Stimulated activated CD8-positive, alpha-beta memory T cell treated with anti-CD3 and anti-CD28 coated beads, Interleukin-4, amount 100 ng/mL, for 1 hour (primary cell): Measurements from ENCODE around the gene DDX51.
"Not testable (repeated sequence)": the region's sequence is repeated elsewhere in the genome, so short reads cannot be mapped to it uniquely, and the experiment has no call there.

Source experiments
- DNase-seq, 2 donors: peaks; one replicate each; pipeline ENCODE4 v3.0.0-alpha.2; 2020; ENCODE audit warnings: low read depth in 2 of 2, low spot score in 1 of 2

DDX51 gene

DNA sequence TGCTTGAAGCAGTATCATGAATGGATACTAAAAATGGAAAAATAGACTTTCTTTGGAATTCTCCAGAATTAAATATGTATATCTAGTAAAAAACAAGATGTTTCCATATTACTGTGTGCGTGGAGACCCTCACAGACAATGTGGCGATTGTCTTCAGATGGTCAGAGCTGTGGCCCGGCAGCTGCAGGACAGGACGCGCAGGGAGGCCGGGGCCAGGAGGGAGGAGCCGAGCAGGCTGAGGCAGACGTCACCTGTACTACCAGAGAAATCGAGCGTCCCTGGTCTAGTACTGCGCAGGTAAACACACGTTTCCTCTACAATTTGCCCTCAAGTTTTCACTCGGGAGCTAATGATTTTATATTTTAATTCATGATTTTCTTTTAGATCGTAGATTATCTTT lies 22.8 kb downstream of the DDX51 start:
- no peak for DNase-seq

DNA sequence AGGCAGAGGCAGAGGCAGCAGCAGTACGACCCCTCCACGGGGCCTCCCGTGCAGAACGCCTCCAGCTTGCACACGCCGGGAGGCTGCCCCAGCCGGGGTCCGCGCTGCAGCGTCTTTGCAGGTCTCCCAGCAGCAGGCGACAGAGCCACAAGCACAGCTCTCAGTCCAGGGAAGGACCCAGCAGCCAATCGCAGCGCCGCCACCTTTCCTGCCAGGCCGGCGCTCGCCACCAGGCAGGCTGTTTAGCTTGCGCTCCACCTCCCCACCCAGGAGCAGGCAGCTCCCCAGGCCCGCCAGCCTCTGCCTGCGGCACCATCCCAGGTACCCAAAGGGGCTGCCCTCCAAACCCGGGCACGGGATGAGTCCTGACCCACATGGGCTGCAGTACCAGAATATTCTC lies 25.2 kb downstream of the DDX51 start:
- no peak for DNase-seq

DNA sequence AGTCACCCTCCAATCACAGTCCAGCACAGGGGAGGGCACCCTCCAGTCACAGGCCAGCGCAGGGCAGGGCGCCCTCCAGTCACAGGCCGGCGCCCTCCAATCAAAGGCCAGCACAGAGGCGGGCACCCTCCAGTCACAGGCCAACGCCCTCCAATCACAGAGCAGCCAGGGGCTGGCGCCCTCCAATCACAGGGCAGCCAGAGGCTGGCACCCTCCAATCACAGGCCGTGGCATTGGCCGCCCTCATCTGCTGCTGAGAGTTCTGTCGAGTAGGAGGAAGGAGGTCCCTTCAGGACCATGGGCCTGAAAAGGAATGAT lies 26.6 kb downstream of the DDX51 start:
- DNase-seq, result no peak

DNA sequence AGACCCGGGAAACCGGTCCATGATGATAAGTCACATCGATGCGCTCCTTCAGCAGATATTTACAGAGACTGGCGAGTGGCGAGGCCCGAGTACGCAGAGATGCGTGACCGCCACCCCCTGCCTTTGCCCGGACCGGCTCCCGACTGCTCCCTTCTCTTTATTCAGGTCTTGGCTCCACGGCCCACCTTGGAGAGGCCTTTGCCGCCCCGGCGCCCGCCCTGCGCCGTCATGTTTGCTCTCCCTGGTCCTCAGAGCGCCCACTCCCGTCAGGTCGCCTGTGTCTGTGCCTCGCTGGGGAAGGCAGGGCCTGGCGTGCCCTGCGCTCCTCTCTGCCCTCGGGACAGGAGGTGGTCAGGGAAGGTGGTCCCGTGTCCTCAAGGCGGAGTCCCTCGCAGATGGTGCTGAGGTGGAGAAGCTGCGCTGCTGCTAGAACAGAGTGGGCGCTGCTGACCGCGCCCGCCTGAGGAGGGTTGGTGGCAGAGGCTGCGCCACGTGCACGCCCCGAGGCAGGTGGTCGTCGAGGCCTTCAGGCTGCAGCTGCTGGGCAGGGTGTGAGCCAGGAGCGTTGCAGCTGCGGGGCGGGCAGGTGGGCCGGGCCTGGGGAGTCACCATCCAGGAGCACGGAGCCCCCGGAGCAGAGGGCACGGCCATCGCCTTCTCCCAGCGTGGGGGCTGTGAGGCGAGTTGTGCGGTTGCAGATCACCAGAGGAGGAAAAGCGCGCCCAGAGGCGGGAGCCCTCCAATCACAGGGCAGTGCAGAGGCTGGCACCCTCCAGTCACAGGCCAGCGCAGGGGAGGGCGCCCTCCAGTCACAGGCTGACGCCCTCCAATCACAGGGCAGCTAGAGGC lies 27.2 kb downstream of the DDX51 start:
- no peak for DNase-seq

DNA sequence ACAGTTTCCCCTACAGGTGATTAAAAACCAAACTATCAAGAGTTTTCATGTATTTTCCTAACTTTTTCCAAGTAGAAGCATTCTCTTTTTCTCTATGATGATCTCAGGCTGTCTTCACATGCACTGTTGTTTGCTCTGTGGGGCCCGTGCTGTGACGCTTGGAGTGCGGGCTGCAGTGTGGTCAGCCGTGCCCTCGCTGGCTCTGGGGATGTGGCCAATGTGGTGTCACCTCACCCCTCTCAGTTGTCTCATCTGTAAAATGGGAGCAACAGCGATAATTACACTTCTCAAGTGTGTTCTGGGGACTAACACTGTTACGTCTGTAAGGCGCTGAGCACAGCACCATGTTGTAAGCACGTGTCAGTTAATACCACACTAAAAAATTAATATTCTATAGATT lies 28.6 kb downstream of the DDX51 start:
- DNase-seq, result no peak

DNA sequence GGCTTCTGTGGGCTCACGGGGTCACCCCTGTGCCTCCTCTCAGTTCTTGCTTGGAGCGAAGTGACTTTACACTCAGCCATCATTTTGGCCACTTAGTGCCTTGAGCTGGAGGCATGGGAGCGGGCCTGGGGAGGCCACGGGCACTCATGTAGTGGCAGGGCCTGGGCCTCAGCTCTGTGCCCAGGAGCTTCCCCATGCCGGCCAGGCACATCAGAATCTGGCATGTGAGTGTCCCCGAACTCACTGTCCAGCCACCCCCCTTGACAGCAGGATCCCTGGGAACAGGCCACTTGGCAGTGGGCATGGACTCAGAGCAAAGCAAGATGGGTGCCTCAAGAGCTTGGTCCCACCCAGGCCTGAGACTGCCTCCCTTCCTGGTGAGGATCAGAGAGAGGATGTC lies 29.5 kb downstream of the DDX51 start:
- DNase-seq, result no peak

DNA sequence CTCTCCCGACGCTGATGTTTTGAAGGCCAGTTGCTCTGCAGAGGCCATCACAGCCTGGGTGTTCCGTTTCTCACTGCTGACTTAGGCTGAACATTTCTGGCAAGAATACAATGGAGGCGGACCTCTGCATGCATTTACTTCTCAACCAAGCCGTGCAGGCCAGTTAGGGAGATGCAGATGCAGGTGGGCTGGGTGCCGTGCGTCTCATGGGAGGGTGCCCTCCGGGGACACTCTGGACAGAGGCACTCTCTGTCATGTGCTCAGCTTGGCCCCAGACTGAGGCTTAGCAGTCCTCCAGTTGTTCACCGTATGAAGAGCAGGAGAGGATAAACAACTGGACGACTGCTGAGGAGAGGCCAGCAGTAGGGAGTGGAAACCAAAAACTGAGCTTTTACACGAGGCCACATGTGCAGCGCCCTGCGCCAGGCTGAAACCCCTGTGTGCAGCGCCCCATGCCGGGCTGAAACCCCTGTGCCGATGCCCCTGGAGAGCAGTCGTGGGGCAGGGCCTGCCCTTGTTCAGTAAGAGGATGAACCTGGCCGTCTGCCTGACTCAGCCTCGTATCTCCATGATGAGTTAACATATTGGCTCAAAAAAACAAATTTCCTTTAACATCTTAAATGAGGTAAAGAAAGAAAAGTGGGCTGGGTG lies 32.3 kb downstream of the DDX51 start:
- no peak for DNase-seq

DNA sequence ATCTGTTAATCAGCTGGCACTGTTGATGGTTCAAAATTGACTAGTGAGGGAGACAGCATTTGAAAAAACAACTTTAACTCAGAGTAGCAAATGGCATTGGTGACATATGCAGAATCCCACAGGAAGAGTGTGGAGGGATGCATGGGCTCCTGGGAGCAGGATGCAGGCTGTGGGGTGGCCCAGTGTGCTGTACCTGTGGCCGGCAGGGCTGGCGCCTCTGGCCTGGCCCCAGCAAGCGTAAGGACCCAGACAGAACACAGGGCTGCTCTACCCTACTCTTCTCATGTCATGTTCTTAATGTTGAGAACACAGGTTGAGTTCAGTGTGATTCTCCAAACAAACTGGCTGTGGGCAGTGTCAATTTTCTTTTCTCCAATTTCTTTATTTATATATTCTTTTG lies 33.4 kb downstream of the DDX51 start:
- DNase-seq, result no peak

DNA sequence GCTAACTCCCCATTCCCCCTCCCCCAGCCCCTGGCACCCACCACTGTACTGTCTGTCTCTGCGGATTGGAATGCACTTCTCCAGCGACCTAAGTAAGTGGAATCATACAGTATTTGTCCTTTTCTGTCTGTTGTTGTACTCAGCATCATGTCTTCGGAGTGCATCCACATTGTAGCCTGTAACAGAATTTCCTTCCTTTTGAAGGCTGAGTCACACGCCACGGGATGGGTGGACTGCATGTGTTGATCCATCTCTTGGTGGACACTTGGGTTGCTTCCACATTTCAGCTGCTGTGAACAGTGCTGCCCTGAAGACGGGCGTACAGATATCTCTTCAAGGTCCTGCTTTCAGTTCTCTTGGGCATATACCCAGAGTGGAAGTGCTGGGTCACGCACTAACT lies 34.4 kb downstream of the DDX51 start:
- no peak for DNase-seq

DNA sequence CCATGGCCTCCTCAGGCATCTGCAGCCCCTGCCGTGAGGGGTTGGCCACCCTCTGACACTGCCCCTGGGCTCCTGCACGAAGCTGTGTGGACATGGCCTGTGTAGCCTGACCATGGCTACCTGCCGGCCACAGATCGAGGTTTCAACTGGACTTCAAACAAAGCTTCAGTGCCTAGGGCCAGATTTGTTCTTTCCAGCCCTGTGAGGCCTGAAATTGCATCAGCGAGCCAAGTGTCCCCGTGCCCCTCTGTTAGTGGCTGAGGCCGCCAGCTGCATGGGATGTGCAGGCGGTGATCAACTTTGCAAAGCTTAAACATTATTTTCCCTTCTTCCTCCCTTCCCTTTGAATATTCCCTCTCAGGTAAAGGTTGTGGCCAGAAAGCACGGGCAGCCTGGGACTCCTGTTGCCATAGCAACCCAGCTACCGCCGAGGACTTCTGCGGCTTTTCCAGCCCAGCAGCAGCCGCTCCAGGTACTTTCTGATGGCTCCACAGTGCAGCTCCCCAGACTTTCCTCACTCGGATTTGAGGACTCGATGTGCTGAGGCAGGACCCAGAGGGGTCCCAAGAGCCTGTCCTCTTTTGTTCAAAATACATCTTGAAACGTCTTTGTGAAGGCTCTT lies 35.8 kb downstream of the DDX51 start:
- no peak for DNase-seq

DNA sequence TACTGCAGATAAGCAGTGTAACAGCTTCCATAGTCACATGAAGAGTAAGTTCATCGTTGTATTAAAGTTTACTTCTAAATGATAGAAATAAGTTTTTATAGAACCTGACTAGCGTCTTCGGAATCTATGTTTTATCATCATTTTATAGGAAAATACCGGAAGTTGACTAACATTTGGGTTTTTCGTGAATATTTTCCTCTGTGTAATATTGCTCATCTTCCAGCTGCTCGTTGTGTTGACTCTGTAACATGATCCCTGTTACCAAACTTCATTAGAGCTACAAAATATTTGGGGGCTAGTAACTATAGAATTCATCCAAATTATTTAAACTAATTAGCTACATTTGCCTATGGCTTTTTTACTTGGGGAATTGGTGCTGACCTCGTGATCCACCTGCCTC lies 37.2 kb downstream of the DDX51 start:
- no peak for DNase-seq

DNA sequence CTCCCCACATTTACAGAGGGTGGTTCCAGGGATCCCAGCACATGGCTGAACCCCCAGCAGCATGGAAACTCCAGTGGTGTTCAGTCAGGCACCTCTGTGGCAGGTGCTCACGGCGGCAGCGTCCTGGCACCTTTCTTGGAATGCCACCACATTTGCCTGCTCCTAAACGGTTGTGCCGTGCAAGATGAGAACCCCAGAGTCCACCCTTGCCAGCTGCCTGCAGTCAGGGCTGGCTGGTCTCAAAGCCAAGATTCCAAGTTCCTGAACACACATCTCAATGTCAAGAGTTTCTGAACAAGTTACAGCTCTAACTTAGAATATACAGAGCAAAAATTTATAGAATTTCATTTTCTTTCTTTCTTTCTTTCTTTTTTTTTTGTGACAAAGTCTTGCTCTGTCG lies 38.7 kb downstream of the DDX51 start:
- no peak for DNase-seq

DNA sequence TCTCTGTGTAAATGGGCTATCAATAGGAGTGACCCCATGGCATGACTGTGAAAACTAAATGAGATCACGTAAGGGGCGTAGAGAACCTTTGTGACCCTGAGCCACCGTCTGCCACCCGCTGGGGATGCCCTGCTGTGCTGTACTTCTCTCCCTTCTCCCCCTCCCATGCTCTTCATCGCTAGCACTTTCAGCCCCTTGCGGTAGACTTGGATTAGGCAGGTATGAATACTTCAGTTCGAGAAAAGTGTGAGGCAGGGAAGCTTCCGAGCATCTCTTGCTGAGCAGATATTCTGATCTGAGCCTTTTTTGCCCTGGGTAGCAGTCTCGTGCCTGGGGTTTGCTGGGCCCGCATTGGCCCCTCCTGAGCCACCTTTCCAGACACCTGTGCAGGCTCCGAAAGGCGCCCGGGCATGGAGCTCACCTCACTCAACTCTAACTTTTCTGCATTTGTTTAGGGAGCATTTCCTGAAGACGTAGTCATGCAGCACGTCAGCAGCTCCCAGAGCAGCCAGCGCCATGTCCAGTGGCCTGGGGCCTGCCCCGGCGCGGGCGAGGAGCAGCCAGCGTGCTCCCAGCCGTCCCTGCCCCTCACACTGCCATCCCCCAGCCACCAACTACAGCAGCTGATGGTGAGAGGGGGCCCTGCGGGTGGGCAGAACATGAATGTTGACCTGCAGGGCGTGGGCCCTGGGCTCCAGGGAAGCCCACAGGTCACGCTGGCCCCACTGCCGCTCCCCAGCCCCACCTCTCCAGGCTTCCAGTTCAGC lies 40.4 kb downstream of the DDX51 start:
- no peak for DNase-seq

DNA sequence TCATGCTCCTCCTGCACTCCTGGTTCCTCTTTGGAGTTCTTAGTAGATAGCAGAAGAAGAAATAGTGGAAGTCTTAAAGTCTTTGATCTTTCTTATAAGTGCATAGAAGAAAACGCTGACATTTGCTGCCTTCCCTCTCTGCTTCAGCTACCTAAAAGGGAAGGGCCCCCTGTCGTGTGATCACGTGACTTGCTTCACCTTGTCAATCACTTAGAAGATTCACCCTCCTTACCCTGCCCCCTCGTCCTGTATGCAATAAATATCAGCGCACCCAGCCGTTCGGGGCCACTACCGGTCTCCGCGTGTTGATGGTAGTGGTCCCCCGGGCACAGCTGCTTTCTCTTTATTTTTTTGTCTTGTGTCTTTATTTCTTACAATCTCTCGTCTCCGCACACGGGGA lies 41.0 kb downstream of the DDX51 start:
- not testable (repeated sequence) for DNase-seq

DNA sequence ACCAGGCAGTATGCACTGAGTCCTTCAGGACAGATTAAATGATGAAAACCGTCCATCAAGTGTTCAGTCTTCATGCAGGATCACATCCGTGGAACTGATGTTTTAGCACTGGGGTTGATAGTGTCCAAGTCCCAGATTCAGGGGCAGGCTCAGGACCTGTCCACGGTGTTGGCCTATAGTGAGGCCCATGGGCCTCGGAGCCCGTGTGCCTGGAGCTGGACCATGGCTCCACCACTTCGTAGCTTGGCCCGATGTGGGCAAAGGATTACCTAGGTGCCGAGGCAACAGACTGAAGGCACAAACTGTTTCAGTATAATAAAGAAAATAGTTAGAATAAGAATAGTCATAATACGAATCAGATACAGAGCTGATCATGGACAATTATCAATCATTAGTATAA lies 41.8 kb downstream of the DDX51 start:
- no peak for DNase-seq

DNA sequence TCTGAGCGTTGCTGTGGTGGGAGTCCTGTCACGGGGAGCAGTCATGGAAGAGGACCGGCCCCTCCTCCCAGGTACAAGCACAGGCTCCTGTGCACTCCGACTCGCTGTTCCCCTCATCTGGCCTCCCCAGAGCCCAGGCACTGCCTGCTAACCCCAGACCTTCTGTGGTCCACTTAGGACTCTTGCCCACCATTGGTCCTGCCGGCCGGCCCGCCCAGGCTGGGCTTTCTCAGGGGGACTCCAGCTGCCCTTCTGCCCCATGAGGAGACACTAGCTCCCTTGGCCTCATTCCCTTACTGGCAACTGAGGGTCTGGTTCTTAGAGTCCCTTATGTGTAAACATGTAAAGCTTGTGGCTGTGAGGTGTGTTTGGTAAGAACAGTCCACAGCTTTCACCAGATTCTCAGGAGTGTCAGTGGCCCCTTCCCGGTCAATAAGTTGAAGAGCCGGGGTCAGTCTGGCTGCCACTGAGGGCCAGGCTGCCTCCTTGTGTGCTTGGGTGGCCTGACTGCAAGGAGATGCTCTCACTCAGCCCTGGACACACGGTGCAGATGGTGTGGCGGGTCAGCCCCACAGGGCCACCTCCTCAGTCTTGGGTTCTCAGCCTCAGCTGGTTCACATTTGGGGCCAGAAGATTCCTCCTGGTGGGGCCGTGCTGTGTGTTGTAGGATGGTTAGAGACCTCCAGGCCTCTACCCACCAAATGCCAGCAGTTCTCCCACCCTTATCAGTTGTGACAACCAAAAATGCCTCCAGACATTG lies 43.6 kb downstream of the DDX51 start:
- DNase-seq, result no peak

DNA sequence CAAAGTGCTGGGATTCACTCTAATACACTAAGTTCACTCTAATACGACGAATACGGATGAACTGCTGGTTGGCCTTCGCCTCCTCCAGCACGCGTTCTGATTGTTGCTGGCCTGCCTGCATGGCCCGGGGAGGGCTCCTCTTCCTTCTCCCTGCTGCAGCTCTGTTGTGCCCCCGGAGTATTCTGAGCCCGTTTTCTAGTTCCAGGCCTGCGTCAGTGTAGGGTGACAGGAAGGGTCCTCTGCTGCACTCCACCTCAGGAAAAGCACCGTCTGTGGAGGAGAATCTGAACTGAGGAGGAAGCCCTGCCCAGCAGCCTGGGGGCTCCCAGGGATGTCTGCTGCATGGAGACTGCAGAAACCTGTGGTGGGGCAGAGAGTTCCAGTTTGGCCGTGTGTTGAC lies 44.4 kb downstream of the DDX51 start:
- DNase-seq, result no peak

DNA sequence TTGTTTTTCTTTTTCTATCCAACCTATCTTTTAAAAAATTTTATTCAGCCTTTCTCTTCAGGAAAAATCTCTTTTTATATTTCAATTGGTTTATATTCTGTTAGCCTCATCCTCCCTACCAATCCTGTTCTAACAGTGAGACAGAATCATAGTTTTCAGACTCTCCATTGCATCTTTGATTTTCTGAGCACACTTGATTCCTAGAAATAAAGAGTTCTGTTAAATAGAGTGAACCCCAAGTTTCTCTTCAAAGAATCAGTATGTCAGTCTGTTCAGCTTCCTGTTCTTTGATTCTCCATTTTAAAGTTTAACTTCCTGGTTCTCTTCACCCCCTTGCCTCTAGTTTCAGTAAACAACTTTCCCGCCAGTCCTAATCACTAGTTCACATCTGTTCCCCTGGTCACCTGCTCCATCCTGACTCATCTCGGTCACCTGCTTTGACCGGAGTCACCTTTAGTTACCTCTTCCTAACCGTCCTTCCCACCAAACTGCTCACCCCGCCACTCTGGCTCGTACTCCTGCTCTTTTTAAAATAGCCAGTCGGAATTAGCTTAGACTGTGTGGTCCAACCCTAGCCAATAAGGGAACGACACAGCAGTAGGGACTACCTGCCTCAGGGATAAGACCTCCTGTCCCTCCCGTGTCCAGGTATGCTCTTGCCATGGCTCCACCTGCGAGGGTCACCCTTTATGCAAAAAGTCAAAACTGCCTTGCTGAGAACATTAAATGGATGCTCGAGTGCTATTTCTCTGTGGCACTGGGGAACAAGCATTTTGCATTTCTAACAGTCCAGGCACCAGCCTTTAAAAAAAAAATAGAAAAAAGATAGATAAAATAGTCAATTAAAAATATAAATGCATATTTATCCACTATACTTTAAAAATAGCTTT lies 48.4 kb downstream of the DDX51 start:
- DNase-seq, result no peak

DNA sequence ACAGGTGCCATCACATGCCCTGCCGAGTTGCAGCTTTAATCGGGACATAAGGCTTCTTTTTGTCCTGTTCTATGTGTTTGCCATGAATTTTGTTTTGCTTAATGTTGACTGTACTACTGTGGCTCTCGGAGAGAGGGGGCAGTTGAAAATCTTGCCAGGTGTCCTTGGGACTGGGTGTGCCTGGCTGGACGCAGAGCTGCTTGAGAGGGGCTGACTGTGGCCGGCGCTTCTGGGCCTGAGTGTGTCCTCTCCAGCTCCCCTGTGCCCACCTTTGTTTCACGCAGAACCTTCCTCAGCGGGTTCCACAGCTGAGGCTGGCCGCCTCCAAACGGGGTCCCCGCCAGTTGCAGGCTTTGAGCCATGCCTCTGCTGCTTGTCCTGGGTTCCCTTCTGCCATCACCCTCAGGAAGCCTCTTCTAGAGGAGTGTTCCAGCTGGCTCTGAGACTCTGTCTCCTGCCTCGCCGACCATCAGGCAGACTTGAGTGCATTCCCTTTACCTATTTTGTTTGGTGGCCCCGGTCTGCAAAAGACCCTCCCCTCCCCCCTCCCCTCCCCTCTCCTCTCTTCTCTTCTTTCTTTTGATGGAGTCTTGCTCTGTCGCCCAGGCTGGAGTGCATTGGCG lies 49.7 kb downstream of the DDX51 start:
- DNase-seq, result no peak
